PFSK-1 (cell line): ENCODE results near the gene TBC1D9B.

ENCODE experiments used
- POLR2AphosphoS5 ChIP-seq: IDR thresholded peaks from 2 replicates; pipeline ENCODE4 v1.6.1; 2012; ENCODE audit warnings: low read depth, mild to moderate bottlenecking, control low read depth, low read length, moderate library complexity
- SIN3A ChIP-seq: IDR thresholded peaks from 2 replicates; pipeline ENCODE4 v1.6.1; 2012; ENCODE audit warnings: mild to moderate bottlenecking, low read length, moderate library complexity, borderline replicate concordance; ENCODE audit not compliant: insufficient read depth
- TAF1 ChIP-seq: IDR thresholded peaks from 2 replicates; pipeline ENCODE4 v1.6.1; 2012; ENCODE audit warnings: low read length, control low read depth, borderline replicate concordance; ENCODE audit not compliant: insufficient read depth
- TF ChIP-seq, protein P1 (sequence below), 2 experiments: IDR thresholded peaks; 2 replicates each; pipeline versions ENCODE4 v1.6.1 to v1.8.0; 2011 to 2012; ENCODE audit warnings: low read depth in 2 of 2, low read length in 2 of 2, control low read depth in 1 of 2, inconsistent platforms in 1 of 2, mild to moderate bottlenecking in 1 of 2, moderate library complexity in 1 of 2; ENCODE audit not compliant: insufficient read depth in 1 of 2

- TF ChIP-seq POLR2AphosphoS5, result no peak
- no peak for TF ChIP-seq TAF1
- TF ChIP-seq, protein P1, sequence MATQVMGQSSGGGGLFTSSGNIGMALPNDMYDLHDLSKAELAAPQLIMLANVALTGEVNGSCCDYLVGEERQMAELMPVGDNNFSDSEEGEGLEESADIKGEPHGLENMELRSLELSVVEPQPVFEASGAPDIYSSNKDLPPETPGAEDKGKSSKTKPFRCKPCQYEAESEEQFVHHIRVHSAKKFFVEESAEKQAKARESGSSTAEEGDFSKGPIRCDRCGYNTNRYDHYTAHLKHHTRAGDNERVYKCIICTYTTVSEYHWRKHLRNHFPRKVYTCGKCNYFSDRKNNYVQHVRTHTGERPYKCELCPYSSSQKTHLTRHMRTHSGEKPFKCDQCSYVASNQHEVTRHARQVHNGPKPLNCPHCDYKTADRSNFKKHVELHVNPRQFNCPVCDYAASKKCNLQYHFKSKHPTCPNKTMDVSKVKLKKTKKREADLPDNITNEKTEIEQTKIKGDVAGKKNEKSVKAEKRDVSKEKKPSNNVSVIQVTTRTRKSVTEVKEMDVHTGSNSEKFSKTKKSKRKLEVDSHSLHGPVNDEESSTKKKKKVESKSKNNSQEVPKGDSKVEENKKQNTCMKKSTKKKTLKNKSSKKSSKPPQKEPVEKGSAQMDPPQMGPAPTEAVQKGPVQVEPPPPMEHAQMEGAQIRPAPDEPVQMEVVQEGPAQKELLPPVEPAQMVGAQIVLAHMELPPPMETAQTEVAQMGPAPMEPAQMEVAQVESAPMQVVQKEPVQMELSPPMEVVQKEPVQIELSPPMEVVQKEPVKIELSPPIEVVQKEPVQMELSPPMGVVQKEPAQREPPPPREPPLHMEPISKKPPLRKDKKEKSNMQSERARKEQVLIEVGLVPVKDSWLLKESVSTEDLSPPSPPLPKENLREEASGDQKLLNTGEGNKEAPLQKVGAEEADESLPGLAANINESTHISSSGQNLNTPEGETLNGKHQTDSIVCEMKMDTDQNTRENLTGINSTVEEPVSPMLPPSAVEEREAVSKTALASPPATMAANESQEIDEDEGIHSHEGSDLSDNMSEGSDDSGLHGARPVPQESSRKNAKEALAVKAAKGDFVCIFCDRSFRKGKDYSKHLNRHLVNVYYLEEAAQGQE (IDR thresholded peaks at IDR 0.05; ENCODE audit: insufficient read depth in 1 of 2, low read depth in 2 of 2, low read length in 2 of 2), result no peak
- no peak for TF ChIP-seq SIN3A
Measured at GRCh38 chr5:179814090-179814489, 93.6 kb downstream of the TBC1D9B start.
